Measurements from ENCODE around the gene MFAP2. TPM values are rescaled to one million over a fixed set of nuclear protein-coding genes. Genes with fewer than 3 reads are reported as not detected.

Gene MFAP2
- total RNA-seq, 1 donor from 2014 or later: 170 TPM

- TF ChIP-seq CTCF (IDR thresholded peaks at IDR 0.05; ENCODE audit: unreplicated experiment): no peak
- H3K4me3 Mint-ChIP-seq (ENCODE audit: low read depth): no peak overlapping the region
- H3K36me3 Mint-ChIP-seq (ENCODE audit: insufficient read depth): peaks cover 8% of the 10 kb centered on the region
Observed at GRCh38 chr1:16999863-17000262, 19.4 kb upstream of the MFAP2 start.

GRCh38 chr1:16998589-16998988 is 18.2 kb upstream of the MFAP2 start:
- no peak for TF ChIP-seq CTCF (IDR thresholded peaks at IDR 0.05; ENCODE audit: unreplicated experiment)
- peaks cover 4% of the 10 kb centered on the region for H3K36me3 Mint-ChIP-seq (ENCODE audit: insufficient read depth)
- no peaks in the 10 kb centered on the region for H3K4me1 Mint-ChIP-seq (ENCODE audit: low read depth)
- no peaks in the 10 kb centered on the region for H3K27me3 Mint-ChIP-seq
- H3K27ac Mint-ChIP-seq: no peak overlapping the region
- no peak overlapping the region for H3K4me3 Mint-ChIP-seq (ENCODE audit: low read depth)
- DNase-seq (ENCODE audit: low spot score, unreplicated experiment): no peak
- no peaks in the 10 kb centered on the region for H3K9me3 Mint-ChIP-seq (ENCODE audit: low read depth)

More at GRCh38 chr1:16999863-17000262, 19.4 kb upstream of the MFAP2 start:
- Mint-ChIP-seq H3K9me3 (ENCODE audit: low read depth) (no peaks in the 10 kb centered on the region), H3K27ac (no peak overlapping the region), H3K27me3 (no peaks in the 10 kb centered on the region), H3K4me1 (ENCODE audit: low read depth) (no peaks in the 10 kb centered on the region)
- DNase-seq (ENCODE audit: low spot score, unreplicated experiment): no peak

DNA sequence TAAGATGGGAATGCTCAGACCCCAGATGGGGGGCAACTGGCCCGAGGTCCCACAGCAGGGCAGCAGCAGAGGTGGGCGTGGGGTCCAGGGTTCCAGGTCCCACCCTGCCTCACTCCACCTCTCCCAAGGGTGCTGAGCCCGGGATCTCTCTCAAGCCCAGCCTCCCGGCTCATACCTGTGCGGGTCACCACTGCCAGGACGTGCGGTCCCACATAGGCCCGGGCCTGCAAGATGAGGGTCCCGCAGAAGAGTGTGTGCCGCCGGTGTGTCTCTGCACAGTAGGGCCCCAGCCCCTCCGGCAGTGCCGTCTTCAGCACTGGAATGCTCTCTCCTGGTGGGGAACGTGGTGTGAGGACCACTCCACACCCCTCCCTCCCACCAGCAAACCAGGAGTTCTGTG is 16.4 kb upstream of the MFAP2 start:
- Mint-ChIP-seq H3K27ac (no peak overlapping the region), H3K36me3 (ENCODE audit: insufficient read depth) (peaks cover 3% of the 10 kb centered on the region), H3K9me3 (ENCODE audit: low read depth) (no peaks in the 10 kb centered on the region), H3K4me3 (ENCODE audit: low read depth) (no peak overlapping the region), H3K4me1 (ENCODE audit: low read depth) (no peaks in the 10 kb centered on the region), H3K27me3 (no peaks in the 10 kb centered on the region)
- DNase-seq (ENCODE audit: low spot score, unreplicated experiment): no peak
- no peak for TF ChIP-seq CTCF (IDR thresholded peaks at IDR 0.05; ENCODE audit: unreplicated experiment)

DNA sequence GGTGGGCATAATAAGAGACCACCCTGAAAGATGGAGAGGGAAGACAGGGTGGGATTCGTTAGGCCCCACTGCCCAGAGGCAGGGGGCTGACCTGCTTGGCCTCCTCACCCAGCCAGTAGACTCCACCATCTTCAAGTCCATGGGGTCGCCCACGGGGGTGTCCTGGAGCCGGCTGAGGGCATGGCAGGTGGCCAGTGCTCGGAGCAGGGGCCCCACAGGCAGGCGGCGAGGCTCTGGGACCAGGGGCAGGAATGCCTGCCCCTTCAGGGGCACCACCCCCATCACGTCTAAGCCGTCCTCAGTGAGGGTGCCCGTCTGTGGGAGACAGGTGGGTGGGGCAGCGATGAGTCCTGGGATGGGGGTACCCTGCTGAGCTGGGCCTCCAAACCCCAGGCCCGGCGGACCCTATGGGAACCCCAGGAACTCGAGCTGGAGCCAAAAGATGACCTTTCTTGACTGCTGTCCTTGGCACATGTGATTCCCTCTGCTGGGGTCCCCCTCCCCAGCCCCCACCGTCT is 13.2 kb upstream of the MFAP2 start:
- H3K4me1 Mint-ChIP-seq (ENCODE audit: low read depth): no peaks in the 10 kb centered on the region
- DNase-seq (ENCODE audit: low spot score, unreplicated experiment): no peak
- no peak overlapping the region for H3K27ac Mint-ChIP-seq
- H3K27me3 Mint-ChIP-seq: no peaks in the 10 kb centered on the region
- H3K36me3 Mint-ChIP-seq (ENCODE audit: insufficient read depth): peaks cover 5% of the 10 kb centered on the region
- TF ChIP-seq CTCF (IDR thresholded peaks at IDR 0.05; ENCODE audit: unreplicated experiment): no peak
- H3K9me3 Mint-ChIP-seq (ENCODE audit: low read depth): no peaks in the 10 kb centered on the region
- H3K4me3 Mint-ChIP-seq (ENCODE audit: low read depth): no peak overlapping the region

DNA sequence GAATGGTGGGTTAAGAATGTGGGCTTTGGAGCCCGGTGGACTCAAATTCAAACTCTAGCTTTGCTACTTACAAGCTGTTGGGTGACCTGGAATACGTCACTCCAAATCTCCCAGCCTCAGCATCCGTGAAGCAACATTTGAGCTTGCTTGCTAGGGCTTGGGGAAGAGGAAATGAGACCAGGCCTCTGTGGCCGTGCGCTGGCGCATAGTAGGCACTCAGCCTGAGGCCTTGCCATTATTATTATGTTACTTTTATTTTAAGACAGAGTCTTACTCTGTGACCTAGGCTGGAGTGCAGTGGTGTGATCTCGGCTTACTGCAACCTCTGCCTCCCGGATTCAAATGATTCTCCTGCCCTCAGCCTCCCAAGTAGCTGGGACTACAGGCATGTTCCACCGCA is 12.3 kb upstream of the MFAP2 start:
- Mint-ChIP-seq H3K4me1 (ENCODE audit: low read depth) (no peaks in the 10 kb centered on the region), H3K36me3 (ENCODE audit: insufficient read depth) (peaks cover 5% of the 10 kb centered on the region), H3K27me3 (no peaks in the 10 kb centered on the region), H3K27ac (no peak overlapping the region), H3K9me3 (ENCODE audit: low read depth) (no peaks in the 10 kb centered on the region), H3K4me3 (ENCODE audit: low read depth) (no peak overlapping the region)
- no peak for TF ChIP-seq CTCF (IDR thresholded peaks at IDR 0.05; ENCODE audit: unreplicated experiment)
- DNase-seq (ENCODE audit: low spot score, unreplicated experiment): no peak

All from progenitor cell of endocrine pancreas (in vitro differentiated cells).